Mononuclear cell (primary cell): Measurements from ENCODE around the gene CHM. TPM values are rescaled to one million over a fixed set of nuclear protein-coding genes. Genes with fewer than 3 reads are reported as not detected.

ENCODE experiments used
- H3K27me3 ChIP-seq: 2 replicates; pipeline ENCODE4 v1.6.0; 2011; ENCODE audit warnings: low read length, control low read depth; ENCODE audit not compliant: insufficient read depth
- H3K4me1 ChIP-seq: 2 replicates; pipeline ENCODE4 v1.5.1; 2011; ENCODE audit warnings: mild to moderate bottlenecking, low read length, control low read depth; ENCODE audit not compliant: insufficient read depth
- H3K4me3 ChIP-seq: 2 replicates; pipeline ENCODE4 v1.5.1; 2011; ENCODE audit warnings: mild to moderate bottlenecking, low read length, moderate library complexity
- H3K9me3 ChIP-seq: 2 replicates; pipeline ENCODE4 v1.5.1; 2011; ENCODE audit warnings: low read depth, mild to moderate bottlenecking, control low read depth, low read length
- total RNA-seq: library from RNA; depleted of rRNA; stranded (reverse); fragments of >200 nt; gene quantifications from one replicate; pipeline ENCODE4 v1.2.3, GENCODE V29; 2012

Gene CHM
- total RNA-seq, 1 donor = 5.0 TPM

DNA sequence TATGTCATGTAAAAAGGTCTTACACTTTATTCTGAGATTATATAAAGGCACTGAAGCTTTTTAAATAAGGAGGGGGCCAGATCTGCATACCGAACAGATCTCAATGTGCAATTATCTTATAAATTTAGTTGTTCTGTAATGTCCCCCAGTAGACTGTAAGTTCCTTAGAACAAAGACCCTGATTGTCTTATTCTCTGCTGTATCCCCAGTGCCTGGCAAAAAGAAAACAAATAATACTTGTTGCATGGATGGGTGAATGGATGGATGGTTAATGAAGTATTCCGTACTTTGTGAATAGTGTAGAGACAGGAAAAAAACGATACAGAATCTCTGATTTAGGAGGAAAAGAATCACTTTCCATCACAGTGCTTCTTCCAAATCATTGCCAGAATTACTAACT lies 141.5 kb downstream of the CHM start:
- no peak overlapping the region for H3K4me3 ChIP-seq
- H3K9me3 ChIP-seq = no peaks in the 10 kb centered on the region
- H3K4me1 ChIP-seq = no peaks in the 10 kb centered on the region
- no peaks in the 10 kb centered on the region for H3K27me3 ChIP-seq

- Histone ChIP-seq H3K9me3 (no peaks in the 10 kb centered on the region), H3K27me3 (no peaks in the 10 kb centered on the region), H3K4me3 (no peak overlapping the region), H3K4me1 (no peaks in the 10 kb centered on the region)
Measured at GRCh38 chrX:85903692-85904471, 143.5 kb downstream of the CHM start.

DNA sequence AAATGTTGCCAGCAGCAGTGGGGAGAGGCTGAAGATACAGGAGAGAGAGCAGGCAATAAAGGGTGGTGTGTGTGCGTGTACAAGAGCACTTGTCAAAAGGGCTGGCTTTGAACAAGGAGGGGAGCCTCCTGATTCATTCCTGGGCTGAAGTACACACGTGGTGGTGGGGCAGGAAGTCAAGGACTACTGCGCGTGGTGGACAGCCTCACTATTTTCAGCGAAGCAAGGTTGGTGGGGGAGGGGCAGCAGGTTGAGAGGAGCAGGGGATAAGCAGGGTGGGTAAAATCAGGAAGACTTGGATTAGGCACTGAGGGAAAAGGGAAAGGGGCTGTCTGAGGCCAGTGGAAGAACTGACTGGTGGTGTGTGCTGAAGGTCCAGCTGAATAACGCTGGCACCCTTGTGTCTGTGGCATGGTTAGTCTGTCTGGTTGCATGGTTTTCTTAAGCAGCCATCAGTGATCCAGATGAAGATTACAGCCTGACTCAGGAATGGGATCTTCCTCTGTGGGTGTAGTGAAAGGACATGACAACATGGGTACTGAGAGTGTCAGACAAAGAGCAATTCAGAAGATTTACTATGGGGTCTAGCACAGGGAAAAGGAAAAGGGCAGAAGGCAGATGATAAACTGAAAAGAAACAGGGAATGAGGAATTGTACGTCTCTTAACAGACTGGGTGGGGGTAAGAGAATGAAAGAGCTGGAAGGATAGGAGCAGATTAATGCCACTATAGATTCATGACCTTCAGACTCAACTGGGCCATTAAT lies 149.8 kb downstream of the CHM start:
- Histone ChIP-seq H3K9me3 (no peaks in the 10 kb centered on the region), H3K27me3 (no peaks in the 10 kb centered on the region), H3K4me3 (no peak overlapping the region), H3K4me1 (no peaks in the 10 kb centered on the region)

- H3K4me3 ChIP-seq = no peak overlapping the region
- H3K27me3 ChIP-seq = no peaks in the 10 kb centered on the region
- no peaks in the 10 kb centered on the region for H3K9me3 ChIP-seq
- peaks cover 5% of the 10 kb centered on the region for H3K4me1 ChIP-seq
Measured at GRCh38 chrX:85882601-85883000, 164.8 kb downstream of the CHM start.

DNA sequence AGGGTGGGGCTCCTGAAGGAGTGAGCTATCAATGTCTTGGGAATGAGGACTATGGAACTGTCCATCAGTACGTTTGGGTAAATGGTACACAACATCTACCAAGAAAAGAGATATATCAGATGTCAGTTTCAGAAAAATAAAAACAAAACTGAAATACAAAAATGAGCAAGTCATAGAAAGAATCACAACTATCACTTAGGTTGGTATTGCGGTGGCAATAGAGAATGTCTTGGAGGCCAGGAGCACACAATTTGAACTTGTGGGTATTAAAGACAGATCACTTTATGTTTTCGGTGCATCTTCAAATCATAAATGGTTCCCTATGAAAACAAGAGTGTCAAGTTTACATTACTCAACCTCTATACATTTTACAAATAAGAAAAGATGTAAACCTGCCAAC lies 176.8 kb downstream of the CHM start:
- Histone ChIP-seq H3K4me3 (no peak overlapping the region), H3K4me1 (no peaks in the 10 kb centered on the region), H3K27me3 (no peaks in the 10 kb centered on the region), H3K9me3 (no peaks in the 10 kb centered on the region)

DNA sequence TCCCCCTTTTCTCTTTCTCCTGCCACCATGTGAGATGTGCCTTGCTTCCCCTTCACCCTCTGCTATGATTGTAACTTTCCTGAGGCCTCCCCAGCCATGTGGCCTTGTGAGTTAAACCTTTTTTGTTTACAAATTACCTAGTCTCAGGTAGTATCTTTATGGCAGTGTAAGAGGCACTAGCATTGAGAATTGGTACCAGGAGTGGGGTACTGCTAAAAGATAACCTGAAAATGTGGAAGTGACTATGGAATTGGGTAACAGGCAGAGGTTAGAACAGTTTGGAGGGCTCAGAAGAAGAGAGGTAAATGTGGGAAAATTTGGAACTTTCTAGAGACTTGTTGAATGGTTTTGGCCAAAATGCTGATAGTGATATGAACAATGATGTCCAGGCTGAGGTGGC lies 182.0 kb downstream of the CHM start:
- no peaks in the 10 kb centered on the region for H3K9me3 ChIP-seq
- no peak overlapping the region for H3K4me3 ChIP-seq

GRCh38 chrX:85859426-85859825 lies 187.9 kb downstream of the CHM start:
- Histone ChIP-seq H3K27me3 (no peaks in the 10 kb centered on the region), H3K4me3 (no peak overlapping the region), H3K9me3 (no peaks in the 10 kb centered on the region), H3K4me1 (no peaks in the 10 kb centered on the region)

More for the DNA sequence above, 182.0 kb downstream of the CHM start:
- Histone ChIP-seq H3K27me3 (no peaks in the 10 kb centered on the region), H3K4me1 (no peaks in the 10 kb centered on the region)

DNA sequence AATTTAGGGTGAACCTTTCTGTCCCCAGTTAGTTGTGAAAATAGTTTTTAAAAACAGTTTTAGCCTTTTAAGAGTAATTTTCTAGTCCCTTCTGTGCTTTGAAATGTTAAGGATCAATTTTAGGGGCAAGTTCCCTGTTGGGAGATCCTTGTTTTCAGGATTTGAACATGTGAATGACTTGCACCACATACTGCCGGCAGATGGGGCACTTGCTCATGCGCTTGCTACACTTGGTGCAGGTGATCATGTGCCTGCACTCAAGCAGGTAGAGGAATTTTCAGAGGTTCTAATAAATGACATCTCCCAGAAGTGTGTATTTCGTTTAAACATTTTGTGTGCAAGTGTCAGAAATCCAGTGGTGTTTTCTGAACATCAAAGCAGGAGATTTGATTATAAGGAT lies 195.9 kb downstream of the CHM start:
- H3K9me3 ChIP-seq = no peaks in the 10 kb centered on the region
- H3K27me3 ChIP-seq = no peaks in the 10 kb centered on the region
- H3K4me3 ChIP-seq = no peak overlapping the region
- H3K4me1 ChIP-seq = no peaks in the 10 kb centered on the region

GRCh38 chrX:85836868-85837267 lies 210.5 kb downstream of the CHM start:
- no peaks in the 10 kb centered on the region for H3K9me3 ChIP-seq
- no peak overlapping the region for H3K4me3 ChIP-seq
- H3K4me1 ChIP-seq = no peaks in the 10 kb centered on the region
- H3K27me3 ChIP-seq = no peaks in the 10 kb centered on the region

DNA sequence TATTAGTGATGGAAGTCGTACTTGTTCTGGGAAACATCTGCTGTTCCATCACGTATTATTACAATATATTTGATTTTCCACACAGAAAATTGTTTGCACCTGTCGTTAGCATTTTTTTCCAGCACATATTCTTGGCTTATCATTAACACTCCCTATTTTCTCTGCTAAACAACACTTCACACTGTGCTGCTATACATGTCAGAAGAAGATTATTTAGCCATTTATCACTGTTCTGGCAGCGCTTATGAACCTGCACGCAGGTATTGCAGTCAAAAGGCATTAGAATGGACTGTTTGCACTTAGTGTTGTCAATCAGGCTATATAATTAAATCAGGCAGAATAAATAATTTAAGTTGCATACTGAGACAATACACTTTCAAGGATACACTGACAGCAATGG lies 218.6 kb downstream of the CHM start:
- no peaks in the 10 kb centered on the region for H3K9me3 ChIP-seq
- no peaks in the 10 kb centered on the region for H3K27me3 ChIP-seq
- H3K4me3 ChIP-seq = no peak overlapping the region
- no peaks in the 10 kb centered on the region for H3K4me1 ChIP-seq

DNA sequence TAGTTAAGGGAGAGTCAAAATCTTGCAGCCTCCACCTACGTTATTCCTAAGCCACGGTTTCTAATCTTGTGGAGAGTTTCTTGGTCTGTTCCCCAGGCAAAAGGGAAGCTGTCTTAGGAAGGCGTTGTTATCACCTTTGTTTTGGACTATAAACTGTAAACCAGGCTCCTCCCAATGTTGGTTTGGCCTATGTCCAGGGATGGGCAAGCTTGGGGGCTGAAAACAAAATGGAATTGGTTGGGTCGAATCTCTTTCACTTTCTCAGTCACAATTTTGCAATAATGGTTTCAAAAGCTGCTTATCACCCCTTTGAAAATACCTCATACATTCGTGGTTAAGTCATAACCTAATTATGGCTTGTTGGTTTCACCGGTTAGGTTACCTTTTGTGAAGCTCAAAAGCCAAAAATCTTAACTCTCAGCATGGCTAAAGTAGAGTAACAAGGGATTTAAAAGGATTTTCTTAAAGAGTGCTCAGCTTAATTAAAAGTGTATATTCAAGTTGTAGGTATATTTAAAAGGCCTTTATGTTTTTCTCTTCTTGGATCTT lies 232.1 kb downstream of the CHM start:
- Histone ChIP-seq H3K27me3 (no peaks in the 10 kb centered on the region), H3K4me3 (no peak overlapping the region), H3K9me3 (no peaks in the 10 kb centered on the region), H3K4me1 (no peaks in the 10 kb centered on the region)

Other genes starting within 250 kb of the CHM start
- under 0.01 TPM for gene DACH2, start 100.9 kb upstream of the CHM start, total RNA-seq